Lung (tissue), 12 donors: ENCODE results near the gene CDS1. TPM values are rescaled to one million over a fixed set of nuclear protein-coding genes. Genes with fewer than 3 reads are reported as not detected.

Experiments
- ATAC-seq: fragments of 200-7000 bp; cut with Tn5 transposase; one replicate; pipeline ENCODE4 v1.9.1; 2020; ENCODE audit warnings: moderate number of reproducible peaks; ENCODE audit not compliant: insufficient read depth, low FRiP score
- DNase-seq, 3 donors: peaks; one replicate each; pipeline ENCODE4 v3.0.0-alpha.2; 2013 to 2017
- H3K27ac ChIP-seq, 2 donors: one replicate each; pipeline ENCODE4 v1.5.1; 2013; ENCODE audit warnings: mild to moderate bottlenecking in 2 of 2, moderate library complexity in 2 of 2, control low read depth in 1 of 2, inconsistent platforms in 1 of 2, low read depth in 1 of 2, low read length in 1 of 2
- H3K27me3 ChIP-seq, 3 donors: one replicate each; pipeline ENCODE4 v1.5.1; 2013; ENCODE audit warnings: low read length in 2 of 3; ENCODE audit not compliant: control insufficient read depth in 3 of 3, insufficient read depth in 3 of 3
- H3K36me3 ChIP-seq, 4 donors: one replicate each; pipeline ENCODE4 v1.5.1; 2013; ENCODE audit warnings: low read length in 4 of 4, mild to moderate bottlenecking in 1 of 4, moderate library complexity in 1 of 4; ENCODE audit not compliant: control insufficient read depth in 4 of 4, insufficient read depth in 4 of 4
- H3K4me1 ChIP-seq, 5 donors: one replicate each; pipeline ENCODE4 v1.5.1; 2013; ENCODE audit warnings: low read length in 5 of 5, mild to moderate bottlenecking in 2 of 5, moderate library complexity in 1 of 5; ENCODE audit not compliant: control insufficient read depth in 5 of 5, insufficient read depth in 5 of 5
- H3K4me3 ChIP-seq: one replicate; pipeline ENCODE4 v1.5.1; 2013; ENCODE audit warnings: mild to moderate bottlenecking, control low read depth, moderate library complexity
- H3K9ac ChIP-seq, 2 donors: one replicate each; pipeline ENCODE4 v1.5.1; 2013; ENCODE audit warnings: low read length in 2 of 2, control low read depth in 1 of 2; ENCODE audit not compliant: insufficient read depth in 1 of 2
- H3K9me3 ChIP-seq, 4 donors: one replicate each; pipeline ENCODE4 v1.5.1; 2013; ENCODE audit warnings: low read length in 3 of 4, mild to moderate bottlenecking in 1 of 4, moderate library complexity in 1 of 4; ENCODE audit not compliant: control insufficient read depth in 4 of 4, insufficient read depth in 3 of 4
- CTCF ChIP-seq: IDR thresholded peaks from 2 replicates; pipeline ENCODE4 v1.5.1; 2012; ENCODE audit warnings: mild to moderate bottlenecking; ENCODE audit errors: control extremely low read depth, extremely low read depth
- WGBS, 2 donors: extraction: QIAGEN DNeasy Blood & Tissue Kit; methylation state at CpG; one replicate each; pipeline ENCODE4 v1.1.7; 2013; 5-methylcytosine and 5-hydroxymethylcytosine counted together
- polyA plus RNA-seq, 2 donors: library from polyadenylated mRNA; stranded (reverse); fragments of 200-250 nt; gene quantifications; one replicate each; pipeline ENCODE4 v1.2.1, GENCODE V29; 2013
- total RNA-seq, 2 donors: library from RNA; depleted of rRNA in 1 of 2; stranded (reverse); fragments of >200 nt in 1 of 2; gene quantifications; one replicate each; pipeline ENCODE4 v1.2.1, GENCODE V29; 2014 to 2021
- donor health status: control.
- donor health status: control.
- donor health status: Bipolar disorder and iron deficiency.
- donor health status: healthy.
- donor health status: DM: yes; HTN: yes; CAD: no.

Gene CDS1
- total and polyA plus RNA-seq, 4 donors = 10.7 to 32.7 (median 18.8) TPM

GRCh38 chr4:84634961-84635360 lies 52.0 kb downstream of the CDS1 start:
- peaks cover 0 to 6% (median 0%) of the 10 kb centered on the region in 5 donors for H3K4me1 ChIP-seq
- H3K27me3 ChIP-seq = no peaks in the 10 kb centered on the region
- no peak overlapping the region for H3K4me3 ChIP-seq
- WGBS, 2 donors = 89 to 90% methylated on average over 1 of the region's 1 CpG
- no peaks in the 10 kb centered on the region for H3K36me3 ChIP-seq
- no peak for TF ChIP-seq CTCF
- no peak overlapping the region for H3K9ac ChIP-seq
- DNase-seq (no peak), ATAC-seq (no peak)
- no peak overlapping the region for H3K27ac ChIP-seq
- no peaks in the 10 kb centered on the region for H3K9me3 ChIP-seq

GRCh38 chr4:84638092-84638491 lies 55.2 kb downstream of the CDS1 start:
- H3K4me3 ChIP-seq = no peak overlapping the region
- no peaks in the 10 kb centered on the region for H3K9me3 ChIP-seq
- no peak overlapping the region for H3K27ac ChIP-seq
- no peak overlapping the region for H3K9ac ChIP-seq
- ATAC-seq (no peak), DNase-seq (no peak)
- no peak for TF ChIP-seq CTCF
- H3K36me3 ChIP-seq = no peaks in the 10 kb centered on the region
- H3K4me1 ChIP-seq = peaks cover 0 to 6% (median 0%) of the 10 kb centered on the region in 5 donors
- H3K27me3 ChIP-seq = no peaks in the 10 kb centered on the region

- no peaks in the 10 kb centered on the region for H3K27me3 ChIP-seq
- H3K4me1 ChIP-seq = peaks cover 0 to 6% (median 0%) of the 10 kb centered on the region in 5 donors
- DNase-seq = no peak
- H3K9me3 ChIP-seq = no peaks in the 10 kb centered on the region
- no peaks in the 10 kb centered on the region for H3K36me3 ChIP-seq
- no peak overlapping the region for H3K9ac ChIP-seq
- no peak for TF ChIP-seq CTCF
- H3K4me3 ChIP-seq = no peak overlapping the region
- no peak for ATAC-seq
- 94 to 96% methylated on average over 1 of the region's 1 CpG for WGBS, 2 donors
- no peak overlapping the region for H3K27ac ChIP-seq
Measured at GRCh38 chr4:84639145-84639544, 56.2 kb downstream of the CDS1 start.

GRCh38 chr4:84644087-84644486 lies 61.2 kb downstream of the CDS1 start:
- Histone ChIP-seq H3K9me3 (no peaks in the 10 kb centered on the region), H3K27me3 (no peaks in the 10 kb centered on the region), H3K4me3 (no peak overlapping the region), H3K9ac (no peak overlapping the region), H3K27ac (no peak overlapping the region), H3K36me3 (peaks cover 0 to 2% (median 0%) of the 10 kb centered on the region in 4 donors), H3K4me1 (peaks cover 0 to 9% (median 0%) of the 10 kb centered on the region in 5 donors)
- ATAC-seq (no peak), DNase-seq (no peak)
- WGBS, 2 donors = 93 to 96% methylated on average over 5 of the region's 5 CpGs
- TF ChIP-seq CTCF = no peak
